ENCODE results near the gene IPO11.

The IPO11 gene

GRCh38 chr5:62572918-62573514, 160.5 kb downstream of the IPO11 start:
- no peak for DNase-seq (ENCODE audit: low spot score)

GRCh38 chr5:62574599-62574998, 162.0 kb downstream of the IPO11 start:
- no peak for DNase-seq (ENCODE audit: low spot score)

GRCh38 chr5:62575066-62575465, 162.5 kb downstream of the IPO11 start:
- DNase-seq (ENCODE audit: low spot score), result no peak

GRCh38 chr5:62575489-62575888, 162.9 kb downstream of the IPO11 start:
- no peak for DNase-seq (ENCODE audit: low spot score)

GRCh38 chr5:62576570-62577170, 164.1 kb downstream of the IPO11 start:
- DNase-seq (ENCODE audit: low spot score), result no peak

GRCh38 chr5:62577488-62577887, 164.9 kb downstream of the IPO11 start:
- DNase-seq (ENCODE audit: low spot score), result no peak

- DNase-seq (ENCODE audit: low spot score), result peak; percentile 82
Observed at GRCh38 chr5:62578540-62578939, 166.0 kb downstream of the IPO11 start, which contains the start of gene LRRC70. TSS of gene LRRC70 (plus strand) at chr5:62578819. CDS start at chr5:62579439, 620 bp downstream.

- DNase-seq (ENCODE audit: low spot score), result no peak
Observed at GRCh38 chr5:62579761-62580160, 167.2 kb downstream of the IPO11 start.

- DNase-seq (ENCODE audit: low spot score), result no peak
Observed at GRCh38 chr5:62581836-62582597, 169.5 kb downstream of the IPO11 start.

GRCh38 chr5:62584391-62584790, 171.8 kb downstream of the IPO11 start:
- no peak for DNase-seq (ENCODE audit: low spot score)

GRCh38 chr5:62585306-62585705, 172.7 kb downstream of the IPO11 start:
- no peak for DNase-seq (ENCODE audit: low spot score)

GRCh38 chr5:62585751-62586150, 173.2 kb downstream of the IPO11 start:
- DNase-seq (ENCODE audit: low spot score), result no peak

- DNase-seq (ENCODE audit: low spot score), result no peak
Observed at GRCh38 chr5:62587737-62588136, 175.2 kb downstream of the IPO11 start.

- no peak for DNase-seq (ENCODE audit: low spot score)
Observed at GRCh38 chr5:62588668-62589067, 176.1 kb downstream of the IPO11 start.

GRCh38 chr5:62589504-62589903, 176.9 kb downstream of the IPO11 start:
- no peak for DNase-seq (ENCODE audit: low spot score)

GRCh38 chr5:62590387-62590786, 177.8 kb downstream of the IPO11 start:
- DNase-seq (ENCODE audit: low spot score), result no peak

- no peak for DNase-seq (ENCODE audit: low spot score)
Observed at GRCh38 chr5:62592558-62592957, 180.0 kb downstream of the IPO11 start.

GRCh38 chr5:62593331-62593730, 180.8 kb downstream of the IPO11 start:
- no peak for DNase-seq (ENCODE audit: low spot score)

- no peak for DNase-seq (ENCODE audit: low spot score)
Observed at GRCh38 chr5:62594364-62594984, 181.9 kb downstream of the IPO11 start.

GRCh38 chr5:62596096-62596495, 183.5 kb downstream of the IPO11 start:
- DNase-seq (ENCODE audit: low spot score), result no peak

GRCh38 chr5:62596691-62597090, 184.1 kb downstream of the IPO11 start:
- no peak for DNase-seq (ENCODE audit: low spot score)

GRCh38 chr5:62597314-62597713, 184.8 kb downstream of the IPO11 start:
- DNase-seq (ENCODE audit: low spot score), result no peak

Measured in NAMALWA (cell line).